ENCODE data around the gene MAPK13.
A peak's percentile ranks its signal among the peaks of the same experiment; 100 is the strongest.

The MAPK13 gene

DNA sequence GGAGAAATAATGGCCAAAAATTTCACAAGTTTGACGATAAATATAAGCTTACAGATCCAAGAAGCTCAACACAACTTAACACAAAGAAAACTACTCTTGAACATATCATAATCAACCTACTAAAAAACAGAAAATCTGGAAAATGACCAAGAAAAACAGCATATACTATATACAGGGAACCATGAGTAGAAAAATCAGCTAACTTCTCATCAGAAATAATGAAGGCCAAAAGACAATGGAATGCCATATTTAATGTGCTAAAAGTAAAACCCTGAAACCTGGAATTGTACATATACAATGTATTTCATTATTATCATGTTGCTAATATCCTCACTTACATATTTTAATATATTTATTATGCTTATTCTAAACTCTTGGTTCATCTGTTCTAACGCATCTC lies 25.3 kb downstream of the MAPK13 start:
- Histone ChIP-seq H3K27ac (no peak overlapping the region), H3K36me3 (replicated peaks) (no peaks in the 10 kb centered on the region), H3K4me3 (ENCODE audit: low read depth, low read length) (no peak overlapping the region), H3K27me3 (replicated peaks) (no peaks in the 10 kb centered on the region)
- no peak for TF ChIP-seq CTCF (IDR thresholded peaks at IDR 0.05; ENCODE audit: low read depth, low read length, missing control alignments)
- in situ Hi-C loops (cut with HindIII; ENCODE audit: low pct_ligation_motif_present, low sequenced_read_pairs): no loop called here
- DNase-seq: no peak

DNA sequence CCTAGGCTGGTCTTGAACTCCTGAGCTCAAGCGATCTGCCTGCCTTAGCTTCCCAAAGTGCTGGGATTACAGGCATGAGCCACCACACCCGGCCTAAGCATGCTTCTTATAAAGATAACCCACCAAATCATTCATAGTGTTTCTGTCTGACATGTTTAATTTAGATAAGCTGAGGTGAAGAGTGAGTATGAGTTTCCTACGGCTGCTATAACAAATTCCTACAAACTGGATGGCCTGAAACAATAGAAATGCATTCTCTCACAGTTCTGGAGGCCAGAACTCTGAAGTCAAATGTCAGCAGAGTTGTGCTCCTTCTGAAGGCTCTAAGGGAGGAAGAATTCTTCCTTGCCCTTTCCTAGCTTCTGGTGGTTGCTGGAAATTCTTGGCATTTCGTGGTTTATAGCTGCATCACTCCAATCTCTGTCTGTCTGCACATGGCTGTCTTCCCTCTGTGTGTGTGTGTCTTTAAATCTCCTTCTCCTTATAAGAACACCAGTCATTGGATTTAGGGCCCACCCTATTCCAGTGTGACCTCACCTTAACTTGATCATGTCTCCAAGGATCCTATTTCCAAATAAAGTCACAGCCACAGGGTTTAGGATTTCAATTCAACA lies 29.9 kb downstream of the MAPK13 start:
- Histone ChIP-seq H3K27ac (no peak overlapping the region), H3K36me3 (replicated peaks) (no peaks in the 10 kb centered on the region), H3K27me3 (replicated peaks) (no peaks in the 10 kb centered on the region), H3K4me3 (ENCODE audit: low read depth, low read length) (no peak overlapping the region)
- TF ChIP-seq CTCF (IDR thresholded peaks at IDR 0.05; ENCODE audit: low read depth, low read length, missing control alignments): no peak
- peak; percentile 52 for DNase-seq
- in situ Hi-C loops (cut with HindIII; ENCODE audit: low pct_ligation_motif_present, low sequenced_read_pairs): no loop called here

- no peak for TF ChIP-seq CTCF (IDR thresholded peaks at IDR 0.05; ENCODE audit: low read depth, low read length, missing control alignments)
- Histone ChIP-seq H3K4me3 (ENCODE audit: low read depth, low read length) (no peak overlapping the region), H3K27ac (no peak overlapping the region), H3K36me3 (replicated peaks) (no peaks in the 10 kb centered on the region), H3K27me3 (replicated peaks) (no peaks in the 10 kb centered on the region)
- no peak for DNase-seq
- in situ Hi-C loops (cut with HindIII; ENCODE audit: low pct_ligation_motif_present, low sequenced_read_pairs): no loop called here
Observed at GRCh38 chr6:36169023-36170007, 39.0 kb downstream of the MAPK13 start.

- Histone ChIP-seq H3K36me3 (replicated peaks) (no peaks in the 10 kb centered on the region), H3K27ac (no peak overlapping the region), H3K27me3 (replicated peaks) (no peaks in the 10 kb centered on the region), H3K4me3 (ENCODE audit: low read depth, low read length) (no peak overlapping the region)
- DNase-seq: no peak
- in situ Hi-C loops (cut with HindIII; ENCODE audit: low pct_ligation_motif_present, low sequenced_read_pairs): no loop called here
- TF ChIP-seq CTCF (IDR thresholded peaks at IDR 0.05; ENCODE audit: low read depth, low read length, missing control alignments): no peak
Observed at GRCh38 chr6:36170704-36171103, 40.4 kb downstream of the MAPK13 start.

GRCh38 chr6:36171573-36171972 lies 41.3 kb downstream of the MAPK13 start:
- Histone ChIP-seq H3K4me3 (ENCODE audit: low read depth, low read length) (no peak overlapping the region), H3K27me3 (replicated peaks) (no peaks in the 10 kb centered on the region), H3K36me3 (replicated peaks) (no peaks in the 10 kb centered on the region), H3K27ac (no peak overlapping the region)
- DNase-seq: no peak
- no peak for TF ChIP-seq CTCF (IDR thresholded peaks at IDR 0.05; ENCODE audit: low read depth, low read length, missing control alignments)
- in situ Hi-C loops (cut with HindIII; ENCODE audit: low pct_ligation_motif_present, low sequenced_read_pairs): no loop called here

Measured in brain microvascular endothelial cell (primary cell).